HepG2 (cell line): ENCODE measurements around the gene MFNG.

Source experiments
- BHLHE40 ChIP-seq: IDR thresholded peaks from 2 replicates; pipeline ENCODE4 v1.6.1; 2011; ENCODE audit warnings: low read length, improper control_type of control experiment
- KLF9 ChIP-seq: IDR thresholded peaks from 2 replicates; pipeline ENCODE4 v1.6.1; 2016; ENCODE audit warnings: low read depth
- NCOR1 ChIP-seq: fragments of 200-600 bp; sonication (generic); IDR thresholded peaks from 2 replicates; pipeline ENCODE4 v1.7.0; 2017; ENCODE audit warnings: antibody characterized with exemption, low read length, borderline replicate concordance
- REST ChIP-seq, 2 experiments: IDR thresholded peaks; 2 replicates each; pipeline ENCODE4 v1.6.1; 2011 to 2012; ENCODE audit warnings: low read length in 2 of 2, borderline replicate concordance in 1 of 2, low read depth in 1 of 2, mild to moderate bottlenecking in 1 of 2, moderate library complexity in 1 of 2
- TP53 ChIP-seq: sonication (generic); formaldehyde crosslinking; conservative IDR thresholded peaks from 2 replicates; pipeline ENCODE4 v1.4.0; 2020; ENCODE audit warnings: missing genetic modification reagents
- ZNF12 ChIP-seq: sonication (generic); formaldehyde crosslinking; IDR thresholded peaks from 2 replicates; pipeline ENCODE4 v1.5.0; 2020; ENCODE audit warnings: missing genetic modification reagents
- ZNF382 ChIP-seq: sonication (generic); formaldehyde crosslinking; IDR thresholded peaks from 2 replicates; pipeline ENCODE4 v1.5.0; 2020; ENCODE audit warnings: missing genetic modification reagents, mild to moderate bottlenecking, borderline replicate concordance

GRCh38 chr22:37516456-37516855 lies 30.3 kb upstream of the MFNG start:
- TF ChIP-seq TP53 (CRISPR knock-in tag) (no peak), NCOR1 (no peak), REST (IDR thresholded peaks at IDR 0.05; ENCODE audit: borderline replicate concordance in 1 of 2, low read depth in 1 of 2, low read length in 2 of 2) (no peak), ZNF382 (CRISPR knock-in tag) (no peak), KLF9 (CRISPR knock-in tag) (no peak), ZNF12 (CRISPR knock-in tag) (no peak), BHLHE40 (no peak)
